Vagina (tissue), 2 donors: ENCODE measurements around the gene RAB6B.

ENCODE experiments used
- CTCF ChIP-seq, 3 experiments: fragments of 450-650 bp in 2 of 3; fragments of 200-600 bp in 1 of 3; sonication (generic) in 1 of 3; IDR thresholded peaks; one replicate each; pipeline ENCODE4 v1.5.1; 2017 to 2019; ENCODE audit warnings: antibody characterized with exemption in 3 of 3, mild to moderate bottlenecking in 2 of 3, moderate library complexity in 2 of 3
- POLR2A ChIP-seq, 2 donors: fragments of 450-650 bp; IDR thresholded peaks; one replicate each; pipeline ENCODE4 v1.6.1; 2017; ENCODE audit warnings: antibody characterized with exemption in 2 of 2, mild to moderate bottlenecking in 2 of 2, moderate library complexity in 2 of 2

GRCh38 chr3:133833267-133833666 is 62.4 kb downstream of the RAB6B start:
- TF ChIP-seq CTCF (IDR thresholded peaks at IDR 0.05) (no peak), POLR2A (IDR thresholded peaks at IDR 0.05) (no peak)
